H1 (cell line): ENCODE measurements around the gene FAT1. TPM values are rescaled to one million over a fixed set of nuclear protein-coding genes. Genes with fewer than 3 reads are reported as not detected.

Experiments used
- CTCF ChIA-PET: fragments of 300-600 bp; sonication (Branson Sonifier 250); formaldehyde crosslinking; loops from one replicate; lab custom pipeline; 2021; ENCODE audit not compliant: partially characterized antibody; lab: Charles Lee
- POLR2A ChIA-PET: fragments of 300-600 bp; sonication (Branson Sonifier 250); formaldehyde crosslinking; loops from one replicate; lab custom pipeline; 2021; ENCODE audit warnings: inconsistent platforms; ENCODE audit not compliant: partially characterized antibody; lab: Charles Lee
- DNase-seq, 2 experiments: peaks; one replicate each; pipeline versions ENCODE4 v3.0.0 to v3.0.0-alpha.2; 2010 to 2022; ENCODE audit warnings: low spot score in 2 of 2, low read depth in 1 of 2, mixed read lengths in 1 of 2
- FAIRE-seq: peaks from 2 replicates; lab custom pipeline; 2011; peaks lifted over from hg19 to GRCh38; lab: Jason Lieb, UNC
- H2AFZ ChIP-seq: 2 replicates; pipeline ENCODE4 v1.8.1; 2012; ENCODE audit warnings: low read length, inconsistent platforms
- H2AK5ac ChIP-seq: 2 replicates; pipeline ENCODE4 v1.6.1; 2013; ENCODE audit warnings: low read depth, low read length
- H2BK120ac ChIP-seq: replicated peaks from 2 replicates; pipeline ENCODE3; 2013; ENCODE audit warnings: low read depth, low read length, inconsistent platforms
- H2BK12ac ChIP-seq: 2 replicates; pipeline ENCODE4 v1.6.1; 2013; ENCODE audit warnings: low read depth, low read length
- H2BK15ac ChIP-seq: 2 replicates; pipeline ENCODE4 v1.6.1; 2013; ENCODE audit warnings: low read length
- H2BK20ac ChIP-seq: 2 replicates; pipeline ENCODE4 v1.6.1; 2013; ENCODE audit warnings: low read length
- H2BK5ac ChIP-seq: 2 replicates; pipeline ENCODE4 v1.6.1; 2013; ENCODE audit warnings: low read depth, low read length
- H3K14ac ChIP-seq: 2 replicates; pipeline ENCODE4 v1.6.1; 2013; ENCODE audit warnings: inconsistent platforms; ENCODE audit not compliant: insufficient read length
- H3K18ac ChIP-seq: 2 replicates; pipeline ENCODE4 v1.6.1; 2013; ENCODE audit warnings: low read length; ENCODE audit errors: extremely low read depth
- H3K23ac ChIP-seq: 2 replicates; pipeline ENCODE4 v1.6.1; 2013; ENCODE audit warnings: inconsistent platforms; ENCODE audit not compliant: insufficient read length
- H3K23me2 ChIP-seq: 2 replicates; pipeline ENCODE4 v1.6.1; 2013; ENCODE audit warnings: low read depth, low read length
- H3K27ac ChIP-seq: 2 replicates; pipeline ENCODE4 v1.6.1; 2011; ENCODE audit warnings: low read depth, low read length, inconsistent platforms
- H3K27me3 ChIP-seq, 4 experiments: replicated peaks in 1 of 4; 1 replicate in 1 of 4; 2 replicates in 3 of 4; pipeline versions ENCODE4 v1.6.1 to v1.8.1; 2011 to 2013; ENCODE audit warnings: low read length in 3 of 4, mild to moderate bottlenecking in 3 of 4, inconsistent platforms in 2 of 4, mixed read lengths in 2 of 4, moderate library complexity in 1 of 4; ENCODE audit not compliant: control insufficient read depth in 3 of 4, insufficient read depth in 3 of 4; ENCODE audit errors: extremely low read depth in 1 of 4
- H3K36me3 ChIP-seq, 4 experiments: 2 replicates each; pipeline versions ENCODE4 v1.6.1 to v1.8.1; 2011 to 2013; ENCODE audit warnings: mild to moderate bottlenecking in 4 of 4, low read length in 3 of 4, moderate library complexity in 2 of 4, control low read depth in 1 of 4, inconsistent platforms in 1 of 4; ENCODE audit not compliant: insufficient read depth in 4 of 4, control insufficient read depth in 2 of 4
- H3K4ac ChIP-seq: replicated peaks from 2 replicates; pipeline ENCODE3; 2013; ENCODE audit warnings: low read length, low read depth, mixed read lengths, inconsistent platforms; ENCODE audit not compliant: insufficient read length
- H3K4me1 ChIP-seq, 4 experiments: replicated peaks in 1 of 4; 1 replicate in 1 of 4; 2 replicates in 3 of 4; pipeline versions ENCODE4 v1.6.1 to v1.8.1; 2011 to 2013; ENCODE audit warnings: low read length in 3 of 4, inconsistent platforms in 2 of 4, mixed read lengths in 1 of 4; ENCODE audit not compliant: insufficient read depth in 4 of 4, control insufficient read depth in 3 of 4
- H3K4me2 ChIP-seq, 2 experiments: 2 replicates each; pipeline versions ENCODE4 v1.6.1 to v1.8.1; 2011 to 2013; ENCODE audit warnings: low read depth in 2 of 2, low read length in 2 of 2, control low read depth in 1 of 2, inconsistent platforms in 1 of 2, mild to moderate bottlenecking in 1 of 2; ENCODE audit not compliant: insufficient read depth in 1 of 2
- H3K4me3 ChIP-seq, 4 experiments: fragments of 200-600, 300-600 bp in 1 of 4; sonication (generic), shearing (Covaris generic), sonication (Bioruptor Twin) in 1 of 4; 2 replicates each; pipeline versions ENCODE4 v1.5.1 to v1.8.1; 2011 to 2016; ENCODE audit warnings: low read length in 4 of 4, low read depth in 3 of 4, control low read depth in 2 of 4, inconsistent platforms in 2 of 4, mild to moderate bottlenecking in 2 of 4, mixed read lengths in 1 of 4, moderate library complexity in 1 of 4; ENCODE audit not compliant: insufficient read depth in 2 of 4; ENCODE audit errors: extremely low read depth in 1 of 4
- H3K56ac ChIP-seq: replicated peaks from 2 replicates; pipeline ENCODE3; 2013; ENCODE audit warnings: low read depth, mild to moderate bottlenecking, mixed read lengths, low read length, inconsistent platforms; ENCODE audit not compliant: insufficient read length
- H3K79me1 ChIP-seq: 2 replicates; pipeline ENCODE4 v1.6.1; 2013; ENCODE audit warnings: low read depth, low read length, control low read depth
- H3K79me2 ChIP-seq, 2 experiments: 2 replicates each; pipeline versions ENCODE4 v1.6.1 to v1.8.1; 2012 to 2013; ENCODE audit warnings: low read length in 2 of 2, mild to moderate bottlenecking in 2 of 2, inconsistent platforms in 1 of 2; ENCODE audit not compliant: insufficient read depth in 2 of 2, control insufficient read depth in 1 of 2
- H3K9ac ChIP-seq, 4 experiments: replicated peaks in 1 of 4; 1 replicate in 1 of 4; 2 replicates in 3 of 4; pipeline versions ENCODE4 v1.6.1 to v1.8.1; 2011 to 2013; ENCODE audit warnings: low read depth in 3 of 4, low read length in 3 of 4, control low read depth in 2 of 4, mild to moderate bottlenecking in 2 of 4, moderate library complexity in 2 of 4, inconsistent platforms in 1 of 4; ENCODE audit errors: extremely low read depth in 1 of 4
- H3K9me3 ChIP-seq, 2 experiments: 2 replicates each; pipeline versions ENCODE4 v1.6.1 to v1.8.1; 2012 to 2013; ENCODE audit warnings: mild to moderate bottlenecking in 2 of 2, moderate library complexity in 2 of 2, control low read depth in 1 of 2, inconsistent platforms in 1 of 2, low read depth in 1 of 2, low read length in 1 of 2, mixed read lengths in 1 of 2; ENCODE audit not compliant: insufficient read depth in 2 of 2
- H4K20me1 ChIP-seq, 2 experiments: replicated peaks in 1 of 2; 2 replicates each; pipeline versions ENCODE3 to v1.8.1; 2011 to 2013; ENCODE audit warnings: inconsistent platforms in 2 of 2, low read length in 2 of 2, mild to moderate bottlenecking in 1 of 2; ENCODE audit not compliant: insufficient read depth in 2 of 2, control insufficient read depth in 1 of 2
- H4K5ac ChIP-seq: 2 replicates; pipeline ENCODE4 v1.6.1; 2013; ENCODE audit warnings: low read length, low read depth, mixed read lengths, inconsistent platforms; ENCODE audit not compliant: insufficient read length
- H4K8ac ChIP-seq: 2 replicates; pipeline ENCODE4 v1.8.0; 2013; ENCODE audit warnings: mild to moderate bottlenecking, moderate library complexity, low read length, inconsistent platforms; ENCODE audit not compliant: insufficient read depth; ENCODE audit errors: extremely low read depth
- H4K91ac ChIP-seq: replicated peaks from 2 replicates; pipeline ENCODE3; 2013; ENCODE audit warnings: low read length, mixed read lengths, inconsistent platforms; ENCODE audit not compliant: insufficient read length
- FOSL1 ChIP-seq: IDR thresholded peaks from 2 replicates; pipeline ENCODE4 v1.6.1; 2011; ENCODE audit warnings: mild to moderate bottlenecking, low read depth, low read length, moderate library complexity; ENCODE audit not compliant: insufficient read depth
- SAP30 ChIP-seq: fragments of 300-600 bp; sonication (generic); IDR thresholded peaks from 2 replicates; pipeline ENCODE4 v1.7.1; 2012; ENCODE audit warnings: low read length, moderate library complexity, mild to moderate bottlenecking, inconsistent platforms; ENCODE audit not compliant: insufficient read depth, insufficient replicate concordance
- YY1 ChIP-seq: IDR thresholded peaks from 2 replicates; pipeline ENCODE4 v1.6.1; 2011; ENCODE audit warnings: low read depth, mild to moderate bottlenecking, low read length
- WGBS, 2 experiments: shearing (Covaris generic) in 1 of 2; methylation state at CpG; one replicate each; pipeline versions ENCODE4 v1.1.6 to v1.1.7; 2013 to 2015; ENCODE audit warnings: low lambda C conversion rate in 2 of 2, mixed read lengths in 2 of 2, inconsistent platforms in 1 of 2, low coverage in 1 of 2, missing lambda C conversion rate in 1 of 2; ENCODE audit not compliant: insufficient replicate concordance in 2 of 2, insufficient coverage in 1 of 2, insufficient read length in 1 of 2; ENCODE audit errors: extremely low coverage in 1 of 2, missing lambda C conversion rate in 1 of 2; 5-methylcytosine and 5-hydroxymethylcytosine counted together
- polyA plus RNA-seq, 7 experiments: library from polyadenylated mRNA; depleted of rRNA in 3 of 7; stranded (reverse) in 5 of 7; unstranded in 2 of 7; fragments of >200 nt in 5 of 7; fragments of 200-250 nt in 2 of 7; gene quantifications; 1 replicate in 5 of 7; 2 replicates in 1 of 7; 4 replicates in 1 of 7; pipeline versions ENCODE4 v1.2.1 to v1.2.3, GENCODE V29; 2011 to 2013; ENCODE audit warnings: missing spikeins in 2 of 7, mixed read lengths in 2 of 7
- total RNA-seq: library from RNA; stranded (reverse); fragmentation: NEBNext Ultra II Directional; extraction: Animal tissue kit (Norgen Biotek cat#: 25700); gene quantifications from 2 replicates; pipeline ENCODE4 v1.2.1, GENCODE V29; 2021

Gene FAT1
- total and polyA plus RNA-seq, 2 of the 8 experiments (the other 6 are each of a cell fraction or from before 2014, with no cell fraction given) = 94.4 to 137 TPM

DNA sequence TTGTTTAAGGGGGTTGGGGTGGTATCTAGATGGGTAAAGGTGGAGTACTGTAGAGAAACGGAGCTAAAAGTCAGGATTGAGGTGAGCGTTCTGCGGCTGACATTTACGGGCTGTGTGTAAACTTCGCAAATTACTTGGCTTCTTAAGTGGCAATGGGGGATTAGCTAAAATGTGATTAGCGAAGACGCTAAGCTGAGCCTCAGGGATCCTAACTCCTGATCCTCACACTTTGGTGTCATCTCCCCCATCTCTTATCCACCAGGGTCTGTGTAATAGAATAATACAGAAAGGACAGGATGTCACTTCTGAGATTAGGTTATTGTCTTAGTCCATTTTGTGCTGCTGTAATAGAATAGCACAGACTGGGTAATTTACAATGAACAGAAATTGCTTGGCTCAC lies 10.6 kb upstream of the FAT1 start:
- DNase-seq = no peak
- Histone ChIP-seq H3K79me1 (no peaks in the 10 kb centered on the region), H3K14ac (no peak overlapping the region), H3K56ac (no peak overlapping the region), H3K27me3 (no peaks in the 10 kb centered on the region), H4K20me1 (no peaks in the 10 kb centered on the region), H3K9me3 (no peaks in the 10 kb centered on the region), H4K91ac (no peak overlapping the region), H3K18ac (no peak overlapping the region), H2BK5ac (no peak overlapping the region), H2BK120ac (no peak overlapping the region), H3K79me2 (no peaks in the 10 kb centered on the region), H3K4me2 (no peak overlapping the region), H3K36me3 (no peaks in the 10 kb centered on the region), H3K4me1 (no peaks in the 10 kb centered on the region; a peak in 1 of 7 replicates), H3K9ac (no peak overlapping the region), H4K8ac (no peak overlapping the region), H3K23ac (no peak overlapping the region), H2AFZ (no peak overlapping the region), H3K27ac (no peak overlapping the region), H3K4me3 (no peak overlapping the region), H2BK20ac (no peak overlapping the region), H4K5ac (no peak overlapping the region), H2BK15ac (no peak overlapping the region), H2BK12ac (no peak overlapping the region), H3K4ac (no peak overlapping the region), H3K23me2 (no peaks in the 10 kb centered on the region), H2AK5ac (no peak overlapping the region)
- FAIRE-seq = no peak
- 98% methylated on average over 7 of the region's 7 CpGs; no CpG with 5 or more reads in 1 of the 2 experiments for WGBS, 2 experiments
- ChIA-PET POLR2A (interaction anchor here (1.3 kb wide), 1 partner anchor 10 kb away, joined by 4 read pairs; no protein-coding TSS in a partner anchor), CTCF (interaction anchor here (0.6 to 2.2 kb wide), 2 partner anchors 13 to 941 kb away, joined by 3 to 6 read pairs; no protein-coding TSS in a partner anchor)
- TF ChIP-seq SAP30 (no peak), FOSL1 (no peak), YY1 (no peak)
